Activated B cell treated with CpG ODN at 0.5 μM for 24 hours (primary cell): ENCODE measurements around the gene STRN3. TPM values are rescaled to one million over a fixed set of nuclear protein-coding genes. Genes with fewer than 3 reads are reported as not detected.

ENCODE experiments used
- ATAC-seq: fragments of 200-7000 bp; cut with Tn5 transposase; one replicate; pipeline ENCODE4 v1.10.0; 2021; ENCODE audit warnings: low read depth, mild to moderate bottlenecking, moderate library complexity
- CTCF ChIA-PET: fragments of 350-600 bp; sonication (Branson Sonifier 250); formaldehyde crosslinking; loops from one replicate; lab custom pipeline; 2021; ENCODE audit warnings: antibody characterized with exemption; lab: Charles Lee
- POLR2A ChIA-PET: fragments of 350-600 bp; sonication (Branson Sonifier 250); formaldehyde crosslinking; loops from one replicate; lab custom pipeline; 2021; ENCODE audit warnings: antibody characterized with exemption; lab: Charles Lee
- DNase-seq: peaks from one replicate; pipeline ENCODE4 v3.0.0; 2022
- H3K27ac Mint-ChIP-seq: one replicate; pipeline ENCODE4 v1.8.0; 2020; ENCODE audit warnings: mixed read lengths
- H3K27me3 Mint-ChIP-seq: one replicate; pipeline ENCODE4 v1.8.0; 2021; ENCODE audit warnings: mixed read lengths
- H3K36me3 Mint-ChIP-seq: one replicate; pipeline ENCODE4 v1.8.0; 2021; ENCODE audit warnings: low read depth, mixed read lengths
- H3K4me1 Mint-ChIP-seq: one replicate; pipeline ENCODE4 v1.8.0; 2021; ENCODE audit warnings: mixed read lengths
- H3K4me3 Mint-ChIP-seq: one replicate; pipeline ENCODE4 v1.8.0; 2020; ENCODE audit warnings: mild to moderate bottlenecking, mixed read lengths
- H3K9me3 Mint-ChIP-seq: one replicate; pipeline ENCODE4 v1.8.0; 2020; ENCODE audit warnings: mixed read lengths
- CTCF ChIP-seq: fragments of 200-600 bp; IDR thresholded peaks from one replicate; pipeline ENCODE4 v1.8.0; 2022; ENCODE audit warnings: antibody characterized with exemption, mild to moderate bottlenecking
- intact Hi-C: fragments of 100-400 bp; cut with micrococcal nuclease; formaldehyde crosslinking; loops from one replicate; pipeline ENCODE4 v1.15.1; 2024
- total RNA-seq: library from RNA; stranded (reverse); gene quantifications from 2 replicates; pipeline ENCODE4 v1.2.3, GENCODE V29; 2022

The STRN3 gene
- total RNA-seq, 1 donor from 2014 or later, result 31.0 TPM

GRCh38 chr14:30991408-30991807 is 34.8 kb downstream of the STRN3 start:
- peaks cover 41% of the 10 kb centered on the region for H3K4me1 Mint-ChIP-seq
- CTCF ChIA-PET, result interaction anchor here (0.5 kb wide), 1 partner anchor 73 kb away, joined by 3 read pairs; no protein-coding TSS in a partner anchor

GRCh38 chr14:30990770-30991169 is 35.4 kb downstream of the STRN3 start:
- Mint-ChIP-seq H3K9me3 (no peaks in the 10 kb centered on the region), H3K36me3 (peaks cover 10% of the 10 kb centered on the region), H3K4me3 (no peak overlapping the region), H3K4me1 (peaks cover 41% of the 10 kb centered on the region), H3K27ac (no peak overlapping the region), H3K27me3 (no peaks in the 10 kb centered on the region)
- intact Hi-C loops, result no loop called here
- POLR2A ChIA-PET, result no interaction called here
- DNase-seq (no peak), ATAC-seq (no peak)
- CTCF ChIA-PET, result interaction anchor here (0.5 kb wide), 1 partner anchor 72 kb away, joined by 3 read pairs; no protein-coding TSS in a partner anchor
- TF ChIP-seq CTCF, result no peak

More at GRCh38 chr14:30991408-30991807, 34.8 kb downstream of the STRN3 start:
- Mint-ChIP-seq H3K27me3 (no peaks in the 10 kb centered on the region), H3K9me3 (no peaks in the 10 kb centered on the region), H3K4me3 (no peak overlapping the region), H3K27ac (no peak overlapping the region), H3K36me3 (peaks cover 10% of the 10 kb centered on the region)
- intact Hi-C loops, result no loop called here
- no peak for TF ChIP-seq CTCF
- no peak for ATAC-seq
- POLR2A ChIA-PET, result interaction anchor here (0.6 kb wide), 1 partner anchor 220 kb away, joined by 3 read pairs; no protein-coding TSS in a partner anchor
- no peak for DNase-seq

- no peak overlapping the region for H3K27ac Mint-ChIP-seq
- ATAC-seq (no peak), DNase-seq (no peak)
- no peaks in the 10 kb centered on the region for H3K27me3 Mint-ChIP-seq
- ChIA-PET CTCF (no interaction called here), POLR2A (no interaction called here)
- peaks cover 38% of the 10 kb centered on the region for H3K4me1 Mint-ChIP-seq
- intact Hi-C loops, result no loop called here
- no peak overlapping the region for H3K4me3 Mint-ChIP-seq
- no peak for TF ChIP-seq CTCF
- H3K36me3 Mint-ChIP-seq, result peaks cover 6% of the 10 kb centered on the region
- no peaks in the 10 kb centered on the region for H3K9me3 Mint-ChIP-seq
Measured at GRCh38 chr14:30988509-30988908, 37.7 kb downstream of the STRN3 start.

- H3K36me3 Mint-ChIP-seq, result peaks cover 6% of the 10 kb centered on the region
- no peak overlapping the region for H3K27ac Mint-ChIP-seq
- ATAC-seq (no peak), DNase-seq (no peak)
- intact Hi-C loops, result no loop called here
- ChIA-PET POLR2A (no interaction called here), CTCF (interaction anchor here (2.0 kb wide), 1 partner anchor 97 kb away, joined by 5 read pairs; no protein-coding TSS in a partner anchor)
- H3K9me3 Mint-ChIP-seq, result no peaks in the 10 kb centered on the region
- H3K27me3 Mint-ChIP-seq, result no peaks in the 10 kb centered on the region
- no peak for TF ChIP-seq CTCF
- H3K4me3 Mint-ChIP-seq, result no peak overlapping the region
- peaks cover 48% of the 10 kb centered on the region for H3K4me1 Mint-ChIP-seq
Measured at GRCh38 chr14:30985796-30986195, 40.4 kb downstream of the STRN3 start.

GRCh38 chr14:30983858-30984257 is 42.3 kb downstream of the STRN3 start:
- Mint-ChIP-seq H3K9me3 (no peaks in the 10 kb centered on the region), H3K4me1 (peaks cover 51% of the 10 kb centered on the region), H3K4me3 (no peak overlapping the region), H3K27me3 (no peaks in the 10 kb centered on the region), H3K36me3 (peaks cover under 1% of the 10 kb centered on the region), H3K27ac (no peak overlapping the region)
- CTCF ChIA-PET, result interaction anchor here (0.6 to 2.9 kb wide), 3 partner anchors 99 to 117 kb away, joined by 3 to 13 read pairs (median 3); no protein-coding TSS in a partner anchor
- intact Hi-C loops, result loop anchor here (5.0 kb wide), 3 partner anchors 143 to 362 kb away; partner anchors contain the start of genes HECTD1 and SCFD1
- no peak for TF ChIP-seq CTCF
- POLR2A ChIA-PET, result interaction anchor here (1.6 to 1.8 kb wide), 2 partner anchors 12 to 42 kb away, joined by 5 read pairs; partner anchors contain the start of gene STRN3
- DNase-seq (no peak), ATAC-seq (no peak)
